Activated naive CD8-positive, alpha-beta T cell treated with anti-CD3 and anti-CD28 coated beads for 36 hours (primary cell): ENCODE results near the gene IDH3B. TPM values are rescaled to one million over a fixed set of nuclear protein-coding genes. Genes with fewer than 3 reads are reported as not detected.
"Not testable (repeated sequence)": the region's sequence is repeated elsewhere in the genome, so short reads cannot be mapped to it uniquely, and the experiment has no call there.

Experiments
- DNase-seq: peaks from one replicate; pipeline ENCODE4 v3.0.0; 2021
- H3K27ac Mint-ChIP-seq: one replicate; pipeline ENCODE4 v1.8.0; 2022; ENCODE audit warnings: mild to moderate bottlenecking, moderate library complexity, mixed read lengths
- H3K27me3 Mint-ChIP-seq: one replicate; pipeline ENCODE4 v1.8.0; 2022; ENCODE audit warnings: mild to moderate bottlenecking, mixed read lengths
- H3K36me3 Mint-ChIP-seq: one replicate; pipeline ENCODE4 v1.8.0; 2021; ENCODE audit warnings: mild to moderate bottlenecking, mixed read lengths
- H3K4me1 Mint-ChIP-seq: one replicate; pipeline ENCODE4 v1.8.0; 2021; ENCODE audit warnings: mixed read lengths
- H3K4me3 Mint-ChIP-seq: one replicate; pipeline ENCODE4 v1.8.0; 2022; ENCODE audit warnings: mild to moderate bottlenecking, moderate library complexity, mixed read lengths
- H3K9me3 Mint-ChIP-seq: one replicate; pipeline ENCODE4 v1.8.0; 2022; ENCODE audit warnings: mixed read lengths
- total RNA-seq, 2 experiments: library from RNA; stranded (reverse); gene quantifications; one replicate each; pipeline ENCODE4 v1.2.3, GENCODE V29; 2021

IDH3B gene
- total RNA-seq, 2 experiments from 2014 or later: 143 to 147 TPM

DNA sequence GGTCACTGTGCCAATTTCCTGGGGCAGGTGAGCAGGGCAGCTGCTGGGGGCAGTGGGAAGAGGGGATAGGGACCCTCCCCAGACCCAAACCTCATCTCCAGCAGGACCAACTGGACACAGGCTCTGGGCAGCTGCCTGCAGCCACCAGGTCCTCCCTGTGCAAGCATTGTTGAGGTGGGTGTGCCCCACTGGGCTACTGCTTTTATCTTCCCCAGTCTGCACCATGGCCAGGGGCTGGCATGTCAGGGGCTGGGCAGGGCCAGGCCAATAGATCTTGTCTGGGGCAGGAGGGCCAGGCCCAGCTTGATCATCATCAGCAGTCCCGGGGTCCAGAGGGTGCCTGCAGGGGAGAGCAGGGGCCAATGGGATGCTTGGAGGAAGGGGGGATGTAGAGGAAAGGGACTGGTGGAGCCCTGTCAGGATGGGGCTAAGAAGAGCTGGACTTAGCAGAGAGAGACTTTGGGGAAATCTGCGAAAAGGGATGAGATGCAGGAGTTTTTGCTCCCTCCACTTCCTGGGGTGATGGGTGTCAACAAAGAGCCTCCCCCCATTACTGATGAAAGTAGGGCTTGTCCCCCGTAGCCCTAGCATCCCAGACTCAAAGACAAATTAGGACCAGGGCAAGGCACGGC, 34.3 kb upstream of the IDH3B start:
- H3K4me1 Mint-ChIP-seq: no peaks in the 10 kb centered on the region
- H3K4me3 Mint-ChIP-seq: no peak overlapping the region
- no peaks in the 10 kb centered on the region for H3K9me3 Mint-ChIP-seq
- H3K36me3 Mint-ChIP-seq: no peaks in the 10 kb centered on the region
- H3K27me3 Mint-ChIP-seq: peaks cover 22% of the 10 kb centered on the region
- no peak overlapping the region for H3K27ac Mint-ChIP-seq
- no peak for DNase-seq

- Mint-ChIP-seq H3K4me1 (no peaks in the 10 kb centered on the region), H3K4me3 (no peak overlapping the region), H3K27me3 (peaks cover 22% of the 10 kb centered on the region), H3K9me3 (no peaks in the 10 kb centered on the region), H3K27ac (no peak overlapping the region), H3K36me3 (no peaks in the 10 kb centered on the region)
- DNase-seq: no peak
These were observed 33.8 kb upstream of the IDH3B start for GRCh38 chr20:2697768-2698167.

DNA sequence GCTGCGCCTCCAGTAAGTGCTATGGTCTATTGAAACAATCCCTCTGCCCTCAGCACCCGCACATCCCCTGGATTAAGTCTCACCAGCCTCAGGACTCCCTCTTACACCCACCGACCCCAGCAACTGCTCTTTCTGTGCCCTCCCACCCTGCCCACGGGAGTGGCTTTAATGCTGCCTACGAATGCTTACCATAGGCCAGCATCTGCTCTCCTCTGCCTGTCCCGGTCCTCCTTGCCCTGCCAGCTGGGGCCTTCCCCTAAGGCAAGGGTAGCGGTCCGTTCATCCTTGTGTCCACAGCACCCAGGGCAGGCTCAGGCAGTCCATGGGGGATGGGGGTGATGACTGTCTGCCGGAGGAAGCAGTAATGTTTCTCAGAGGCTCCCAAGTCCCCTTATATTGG, 32.6 kb upstream of the IDH3B start:
- H3K27me3 Mint-ChIP-seq: peaks cover 28% of the 10 kb centered on the region
- DNase-seq: no peak
- H3K4me1 Mint-ChIP-seq: peaks cover 5% of the 10 kb centered on the region
- H3K36me3 Mint-ChIP-seq: peaks cover 2% of the 10 kb centered on the region
- no peak overlapping the region for H3K27ac Mint-ChIP-seq
- H3K9me3 Mint-ChIP-seq: no peaks in the 10 kb centered on the region
- no peak overlapping the region for H3K4me3 Mint-ChIP-seq

GRCh38 chr20:2695984-2696525, 32.0 kb upstream of the IDH3B start:
- H3K36me3 Mint-ChIP-seq, H3K9me3 Mint-ChIP-seq, H3K4me1 Mint-ChIP-seq, DNase-seq, H3K4me3 Mint-ChIP-seq, H3K27ac Mint-ChIP-seq: not testable (repeated sequence)
- H3K27me3 Mint-ChIP-seq: peaks cover 34% of the 10 kb centered on the region

DNA sequence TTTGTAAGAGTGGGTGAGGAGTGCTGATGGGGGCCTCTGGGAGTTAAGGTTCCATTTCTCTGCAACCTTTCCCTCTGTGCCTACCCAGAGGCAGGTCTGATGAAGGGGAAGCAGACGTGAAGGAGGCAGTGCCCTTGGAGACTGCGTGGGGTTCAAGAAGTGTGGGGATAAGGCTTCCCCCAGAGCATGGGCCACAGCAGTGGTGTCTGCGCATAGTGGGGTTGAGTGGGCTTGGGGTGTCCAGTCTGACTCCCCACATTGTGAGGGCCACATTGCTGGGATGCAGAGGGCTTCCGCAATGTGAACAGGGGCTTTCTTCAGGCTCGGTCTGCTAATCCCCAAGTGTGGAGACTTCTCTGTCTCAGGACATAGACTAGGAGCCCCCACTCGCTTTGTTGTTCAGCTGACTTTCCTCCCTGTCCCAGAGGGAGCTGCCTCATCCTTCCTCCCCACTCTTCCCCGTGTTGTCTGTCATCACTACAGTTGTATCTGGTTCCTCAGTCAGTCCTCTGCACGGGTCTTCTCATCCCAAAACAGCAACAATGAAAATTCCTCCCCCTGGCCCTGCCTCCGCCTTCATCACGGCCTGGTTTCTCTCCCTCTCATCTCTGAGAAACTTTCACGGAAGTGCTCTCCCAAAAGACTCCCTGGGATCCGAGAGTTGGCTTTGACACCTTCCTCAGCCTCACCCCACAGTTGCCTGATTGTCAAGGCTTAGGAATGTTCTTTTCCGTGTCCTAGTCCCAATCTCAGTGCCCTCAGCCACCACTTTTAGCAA, 31.4 kb upstream of the IDH3B start:
- peaks cover 38% of the 10 kb centered on the region for H3K27me3 Mint-ChIP-seq
- peaks cover 5% of the 10 kb centered on the region for H3K4me1 Mint-ChIP-seq
- H3K9me3 Mint-ChIP-seq: no peaks in the 10 kb centered on the region
- H3K4me3 Mint-ChIP-seq: no peak overlapping the region
- no peak overlapping the region for H3K27ac Mint-ChIP-seq
- peaks cover 2% of the 10 kb centered on the region for H3K36me3 Mint-ChIP-seq
- DNase-seq: no peak

- Mint-ChIP-seq H3K36me3 (peaks cover 2% of the 10 kb centered on the region), H3K9me3 (no peaks in the 10 kb centered on the region), H3K4me1 (peaks cover 5% of the 10 kb centered on the region), H3K27me3 (peaks cover 38% of the 10 kb centered on the region), H3K4me3 (no peak overlapping the region), H3K27ac (no peak overlapping the region)
- DNase-seq: no peak
These were observed 30.5 kb upstream of the IDH3B start for GRCh38 chr20:2694519-2694918.

GRCh38 chr20:2694008-2694471, 30.0 kb upstream of the IDH3B start:
- DNase-seq: no peak
- peaks cover 5% of the 10 kb centered on the region for H3K4me1 Mint-ChIP-seq
- H3K27me3 Mint-ChIP-seq: peaks cover 38% of the 10 kb centered on the region
- no peak overlapping the region for H3K27ac Mint-ChIP-seq
- H3K4me3 Mint-ChIP-seq: no peak overlapping the region
- H3K9me3 Mint-ChIP-seq: no peaks in the 10 kb centered on the region
- peaks cover 2% of the 10 kb centered on the region for H3K36me3 Mint-ChIP-seq

- Mint-ChIP-seq H3K27me3 (peaks cover 38% of the 10 kb centered on the region), H3K4me3 (no peak overlapping the region), H3K9me3 (no peaks in the 10 kb centered on the region)
These were observed 29.4 kb upstream of the IDH3B start for GRCh38 chr20:2693286-2694007.

DNA sequence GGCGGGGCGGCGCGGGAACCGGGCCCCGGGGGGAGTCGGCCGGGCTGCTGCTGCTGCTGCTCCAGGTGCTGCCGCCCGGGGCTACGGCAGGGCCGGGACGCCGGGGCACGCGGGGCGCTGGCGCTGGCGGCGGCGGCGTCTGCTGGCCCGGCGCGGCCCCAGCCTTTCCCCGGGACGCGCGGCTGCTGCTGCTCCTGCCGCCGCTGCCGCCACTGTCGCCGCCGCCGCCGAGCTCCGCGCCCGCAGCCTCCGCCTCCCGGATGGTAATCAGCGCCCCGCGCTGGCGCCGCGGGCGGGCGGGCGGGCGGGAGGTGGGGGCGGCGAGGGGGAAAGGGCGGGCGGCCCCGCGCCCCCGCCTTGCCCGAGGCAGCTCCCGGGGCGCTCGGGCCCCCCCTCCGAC, 28.9 kb upstream of the IDH3B start:
- H3K36me3 Mint-ChIP-seq: peaks cover 2% of the 10 kb centered on the region
- peak; percentile 24 for DNase-seq
- no peak overlapping the region for H3K27ac Mint-ChIP-seq
- no peaks in the 10 kb centered on the region for H3K9me3 Mint-ChIP-seq
- peaks cover 38% of the 10 kb centered on the region for H3K27me3 Mint-ChIP-seq
- H3K4me3 Mint-ChIP-seq: no peak overlapping the region
- peaks cover 13% of the 10 kb centered on the region for H3K4me1 Mint-ChIP-seq

More at GRCh38 chr20:2693286-2694007, 29.4 kb upstream of the IDH3B start:
- no peak overlapping the region for H3K27ac Mint-ChIP-seq
- peaks cover 8% of the 10 kb centered on the region for H3K4me1 Mint-ChIP-seq
- peak; percentile 53 for DNase-seq
- H3K36me3 Mint-ChIP-seq: peaks cover 2% of the 10 kb centered on the region

- peaks cover 17% of the 10 kb centered on the region for H3K4me1 Mint-ChIP-seq
- peak within 1 kb of the TSS; percentile 12 for H3K27ac Mint-ChIP-seq
- peak within 1 kb of the TSS; percentile 81 for H3K4me3 Mint-ChIP-seq
- peaks cover 2% of the 10 kb centered on the region for H3K36me3 Mint-ChIP-seq
- peak; percentile 36 for DNase-seq
- H3K9me3 Mint-ChIP-seq: no peaks in the 10 kb centered on the region
- peaks cover 38% of the 10 kb centered on the region for H3K27me3 Mint-ChIP-seq
These were observed 28.2 kb upstream of the IDH3B start, which contains the start of gene EBF4 for GRCh38 chr20:2692036-2692885. Gene EBF4, plus strand, starts transcription at chr20:2692780. Its CDS starts 866 bp downstream, at chr20:2693646.

GRCh38 chr20:2691663-2692035, 27.6 kb upstream of the IDH3B start:
- Mint-ChIP-seq H3K4me3 (peak overlapping the region; percentile 81), H3K9me3 (no peaks in the 10 kb centered on the region), H3K27ac (no peak overlapping the region), H3K27me3 (peaks cover 38% of the 10 kb centered on the region), H3K36me3 (peaks cover 2% of the 10 kb centered on the region), H3K4me1 (peaks cover 17% of the 10 kb centered on the region)
- DNase-seq: no peak

DNA sequence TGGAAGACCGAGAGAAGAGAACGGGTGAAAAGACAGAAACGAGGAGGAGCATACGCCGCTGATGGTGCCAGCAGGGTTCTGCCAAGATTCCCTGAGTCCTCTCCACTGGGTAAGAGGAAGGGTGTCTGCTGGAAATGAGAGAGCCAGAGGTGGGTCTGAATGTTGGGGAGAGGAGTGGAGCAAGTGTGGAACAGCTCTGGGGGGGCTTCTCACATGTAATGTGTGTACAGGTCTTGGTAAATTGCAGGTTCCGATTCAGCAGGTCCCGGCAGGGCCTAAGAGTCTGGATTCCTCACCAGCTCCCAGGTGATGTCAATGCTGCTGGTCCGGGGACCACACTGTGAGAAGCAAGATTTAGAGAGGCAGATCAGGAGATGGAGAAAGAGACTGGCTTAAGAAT, 27.1 kb upstream of the IDH3B start:
- H3K4me1 Mint-ChIP-seq: peaks cover 17% of the 10 kb centered on the region
- H3K27ac Mint-ChIP-seq: no peak overlapping the region
- H3K27me3 Mint-ChIP-seq: peaks cover 37% of the 10 kb centered on the region
- no peaks in the 10 kb centered on the region for H3K9me3 Mint-ChIP-seq
- no peak for DNase-seq
- peak overlapping the region; percentile 81 for H3K4me3 Mint-ChIP-seq
- H3K36me3 Mint-ChIP-seq: peaks cover 2% of the 10 kb centered on the region

GRCh38 chr20:2690718-2691117, 26.7 kb upstream of the IDH3B start:
- DNase-seq: no peak
- no peak overlapping the region for H3K27ac Mint-ChIP-seq
- peaks cover 34% of the 10 kb centered on the region for H3K27me3 Mint-ChIP-seq
- H3K36me3 Mint-ChIP-seq: peaks cover 2% of the 10 kb centered on the region
- peaks cover 17% of the 10 kb centered on the region for H3K4me1 Mint-ChIP-seq
- no peaks in the 10 kb centered on the region for H3K9me3 Mint-ChIP-seq
- H3K4me3 Mint-ChIP-seq: no peak overlapping the region

DNA sequence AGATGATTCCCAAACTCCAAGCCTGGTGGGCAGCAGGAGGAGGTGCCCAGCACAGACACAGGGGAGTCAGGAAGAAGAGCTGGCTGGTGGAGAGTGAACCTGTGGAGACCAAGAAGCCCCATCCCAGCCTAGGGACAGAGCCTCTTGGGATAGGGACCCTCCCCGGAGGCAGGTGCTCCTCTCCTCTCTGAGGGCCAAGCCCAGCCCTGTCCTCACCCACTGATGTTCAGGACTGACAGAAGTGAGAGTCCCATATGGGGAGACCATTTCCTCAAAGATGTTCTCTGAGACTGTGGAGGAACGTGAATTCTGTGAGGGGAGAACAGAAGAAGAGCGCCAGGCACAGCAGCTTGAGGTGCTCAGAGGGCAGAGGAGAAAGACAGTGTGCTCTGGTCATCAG, 26.2 kb upstream of the IDH3B start:
- Mint-ChIP-seq H3K4me3 (no peak overlapping the region), H3K4me1 (peaks cover 17% of the 10 kb centered on the region), H3K36me3 (peaks cover 2% of the 10 kb centered on the region), H3K9me3 (no peaks in the 10 kb centered on the region), H3K27ac (no peak overlapping the region), H3K27me3 (peaks cover 35% of the 10 kb centered on the region)
- no peak for DNase-seq
